Lower lobe of right lung (tissue), 2 donors: ENCODE results near the gene ARHGAP22. TPM values are rescaled to one million over a fixed set of nuclear protein-coding genes. Genes with fewer than 3 reads are reported as not detected.

ENCODE experiments used
- ATAC-seq, 2 donors: fragments of 200-7000 bp; cut with Tn5 transposase; one replicate each; pipeline ENCODE4 v1.9.1; 2020 to 2022; ENCODE audit warnings: mild to moderate bottlenecking in 2 of 2, moderate library complexity in 2 of 2
- DNase-seq: peaks from one replicate; pipeline ENCODE4 v3.0.0-alpha.2; 2020
- H3K27ac ChIP-seq: fragments of 200-600 bp; one replicate; pipeline ENCODE4 v1.8.0; 2022
- H3K27me3 ChIP-seq: fragments of 200-600 bp; one replicate; pipeline ENCODE4 v1.8.0; 2022; ENCODE audit warnings: low read depth
- H3K36me3 ChIP-seq: fragments of 200-600 bp; one replicate; pipeline ENCODE4 v1.8.0; 2022; ENCODE audit warnings: mild to moderate bottlenecking
- H3K4me1 ChIP-seq: fragments of 200-600 bp; one replicate; pipeline ENCODE4 v1.8.0; 2022
- H3K4me3 ChIP-seq: fragments of 200-600 bp; one replicate; pipeline ENCODE4 v1.8.0; 2022; ENCODE audit warnings: mild to moderate bottlenecking
- H3K9me3 ChIP-seq: fragments of 200-600 bp; one replicate; pipeline ENCODE4 v1.8.0; 2022
- intact Hi-C: fragments of 100-400 bp; cut with DNase I; formaldehyde crosslinking; loops from one replicate; pipeline ENCODE4 v1.11.0; 2022
- total RNA-seq: library from RNA; stranded (reverse); fragmentation: NEBNext Ultra II Directional; extraction: Animal tissue kit (Norgen Biotek cat#: 25700); gene quantifications from one replicate; pipeline ENCODE4 v1.2.1, GENCODE V29; 2021
- TF ChIP-seq, protein P1 (sequence below): fragments of 200-600 bp; IDR thresholded peaks from one replicate; pipeline ENCODE4 v1.8.0; 2022; ENCODE audit warnings: antibody characterized with exemption, mild to moderate bottlenecking
- donor health status: DM: no; HTN: yes; CAD: no; lungs with severe emphysema.

The ARHGAP22 gene
- total RNA-seq, 1 donor from 2014 or later: 9.6 TPM

DNA sequence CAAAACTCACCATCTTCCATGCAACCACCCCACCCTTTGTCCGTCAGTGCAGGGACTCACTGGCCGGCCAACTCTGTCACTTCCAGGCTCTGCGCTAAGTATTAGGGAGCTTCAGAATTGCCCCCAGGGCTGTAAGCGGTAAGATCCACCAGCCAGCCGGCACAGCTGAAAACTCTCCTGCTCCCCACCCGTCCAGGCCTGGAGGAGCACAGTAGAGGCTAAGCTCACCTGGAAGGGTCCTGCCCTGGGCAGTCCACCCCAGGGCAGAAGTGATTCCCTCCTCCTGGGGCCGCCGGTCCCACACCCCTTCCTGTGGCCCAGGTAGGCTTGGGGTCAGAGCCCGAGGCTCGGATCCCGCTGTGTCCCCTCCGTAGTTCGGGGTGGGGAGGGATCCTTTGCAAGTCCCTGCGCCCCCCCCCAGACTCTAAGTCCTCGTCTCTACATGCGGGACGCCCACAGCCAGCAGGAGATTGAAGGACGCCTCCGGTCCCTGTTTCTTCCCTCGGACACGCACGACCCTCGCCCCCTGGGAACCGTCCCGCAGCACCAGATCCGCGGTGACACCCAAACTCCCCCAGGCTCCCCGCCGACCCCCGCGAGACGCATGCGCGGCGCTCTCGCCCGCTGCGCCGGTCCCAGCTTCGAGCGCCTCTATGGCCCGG, 138.9 kb downstream of the ARHGAP22 start:
- H3K36me3 ChIP-seq: no peaks in the 10 kb centered on the region
- H3K4me1 ChIP-seq: no peaks in the 10 kb centered on the region
- TF ChIP-seq, protein P1, sequence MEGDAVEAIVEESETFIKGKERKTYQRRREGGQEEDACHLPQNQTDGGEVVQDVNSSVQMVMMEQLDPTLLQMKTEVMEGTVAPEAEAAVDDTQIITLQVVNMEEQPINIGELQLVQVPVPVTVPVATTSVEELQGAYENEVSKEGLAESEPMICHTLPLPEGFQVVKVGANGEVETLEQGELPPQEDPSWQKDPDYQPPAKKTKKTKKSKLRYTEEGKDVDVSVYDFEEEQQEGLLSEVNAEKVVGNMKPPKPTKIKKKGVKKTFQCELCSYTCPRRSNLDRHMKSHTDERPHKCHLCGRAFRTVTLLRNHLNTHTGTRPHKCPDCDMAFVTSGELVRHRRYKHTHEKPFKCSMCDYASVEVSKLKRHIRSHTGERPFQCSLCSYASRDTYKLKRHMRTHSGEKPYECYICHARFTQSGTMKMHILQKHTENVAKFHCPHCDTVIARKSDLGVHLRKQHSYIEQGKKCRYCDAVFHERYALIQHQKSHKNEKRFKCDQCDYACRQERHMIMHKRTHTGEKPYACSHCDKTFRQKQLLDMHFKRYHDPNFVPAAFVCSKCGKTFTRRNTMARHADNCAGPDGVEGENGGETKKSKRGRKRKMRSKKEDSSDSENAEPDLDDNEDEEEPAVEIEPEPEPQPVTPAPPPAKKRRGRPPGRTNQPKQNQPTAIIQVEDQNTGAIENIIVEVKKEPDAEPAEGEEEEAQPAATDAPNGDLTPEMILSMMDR: no peak
- no peak for ATAC-seq
- H3K27me3 ChIP-seq: peaks cover 8% of the 10 kb centered on the region
- intact Hi-C loops: no loop called here
- no peaks in the 10 kb centered on the region for H3K9me3 ChIP-seq
- no peak overlapping the region for H3K27ac ChIP-seq
- no peak for DNase-seq
- no peak overlapping the region for H3K4me3 ChIP-seq

DNA sequence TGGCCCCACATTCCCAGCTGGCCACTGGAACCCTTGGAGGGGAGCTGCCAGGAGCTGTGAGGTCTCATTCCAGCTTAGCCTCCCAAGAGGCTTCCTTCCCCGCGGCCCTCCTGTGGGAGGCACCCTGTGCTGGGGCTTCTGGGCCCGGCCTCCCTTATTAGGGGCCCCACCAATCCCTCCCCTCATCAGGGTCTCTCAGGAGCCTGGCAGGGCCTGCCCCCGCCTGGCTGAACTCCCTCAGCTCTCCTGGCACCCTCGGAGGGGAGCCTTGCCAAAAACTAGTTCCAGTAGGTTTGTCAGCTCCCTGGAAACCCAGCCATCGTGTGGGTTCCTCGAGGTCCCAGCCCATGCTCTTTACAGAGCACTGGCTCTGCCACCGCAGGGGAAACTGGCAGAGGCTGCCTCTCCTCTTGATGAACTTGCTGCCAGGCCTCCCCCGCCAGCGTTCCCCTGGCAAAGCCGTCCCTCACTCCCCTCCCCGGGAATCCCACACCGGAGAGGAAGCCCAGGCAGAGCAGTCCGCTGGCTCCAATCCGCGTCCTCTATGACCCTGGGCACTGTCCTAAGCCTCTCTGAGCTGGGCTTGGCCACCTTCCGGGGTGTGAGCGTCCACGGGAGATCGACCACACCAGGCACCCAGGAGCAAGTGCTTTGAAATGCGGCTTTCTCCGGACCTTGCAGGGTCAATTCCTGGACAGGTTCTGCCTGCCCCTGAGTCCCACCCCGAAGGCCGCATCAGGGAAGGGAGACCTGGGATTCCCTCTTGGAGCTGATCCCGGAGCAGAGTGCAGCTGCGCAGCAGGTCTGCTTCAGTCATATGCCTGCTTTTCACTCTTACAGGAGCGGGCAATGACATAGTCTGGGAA, 139.8 kb downstream of the ARHGAP22 start:
- TF ChIP-seq, protein P1: no peak
- Histone ChIP-seq H3K4me1 (no peaks in the 10 kb centered on the region), H3K27ac (no peak overlapping the region), H3K9me3 (no peaks in the 10 kb centered on the region), H3K4me3 (no peak overlapping the region), H3K27me3 (peaks cover 8% of the 10 kb centered on the region), H3K36me3 (no peaks in the 10 kb centered on the region)
- intact Hi-C loops: no loop called here
- no peak for DNase-seq
- no peak for ATAC-seq

DNA sequence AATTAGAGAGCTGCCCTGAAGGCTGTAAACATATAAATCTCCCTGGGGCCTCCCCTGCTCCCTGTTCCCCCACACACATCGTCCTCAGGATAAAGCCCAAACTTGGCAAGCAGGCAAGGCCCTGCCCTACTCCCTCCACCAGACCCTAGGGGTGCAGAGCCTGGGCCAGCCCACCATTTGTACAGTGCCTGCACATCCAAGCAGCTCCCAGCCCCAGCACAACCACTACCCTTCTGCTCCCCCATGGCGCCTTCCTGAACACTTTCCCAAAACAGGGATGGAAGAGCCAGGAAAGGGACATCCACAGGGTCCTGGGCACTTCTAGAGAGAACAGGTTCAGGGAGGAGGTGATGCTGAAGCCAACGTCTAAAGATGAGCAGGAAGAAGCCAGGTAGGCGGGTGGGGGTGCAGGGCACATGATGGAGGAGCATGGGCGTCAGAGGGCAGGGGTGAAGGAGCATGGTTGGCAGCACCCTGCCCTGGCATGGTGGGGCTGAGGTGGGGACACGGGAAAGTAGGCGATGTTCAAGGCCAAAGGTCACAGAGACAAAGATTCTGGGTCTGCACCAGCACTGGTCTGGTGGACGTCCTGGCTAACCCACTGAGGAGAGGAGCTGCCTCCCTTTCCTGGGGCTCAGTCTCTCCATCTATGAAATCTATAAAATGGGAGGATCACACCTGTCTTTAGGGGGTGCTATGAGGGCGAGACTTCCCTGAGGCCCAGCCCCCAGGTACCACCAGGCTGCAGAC, 140.6 kb downstream of the ARHGAP22 start:
- no peaks in the 10 kb centered on the region for H3K36me3 ChIP-seq
- intact Hi-C loops: no loop called here
- H3K4me3 ChIP-seq: no peak overlapping the region
- TF ChIP-seq, protein P1: no peak
- no peaks in the 10 kb centered on the region for H3K9me3 ChIP-seq
- peaks cover 8% of the 10 kb centered on the region for H3K27me3 ChIP-seq
- ATAC-seq: no peak
- H3K27ac ChIP-seq: no peak overlapping the region
- no peaks in the 10 kb centered on the region for H3K4me1 ChIP-seq
- no peak for DNase-seq

DNA sequence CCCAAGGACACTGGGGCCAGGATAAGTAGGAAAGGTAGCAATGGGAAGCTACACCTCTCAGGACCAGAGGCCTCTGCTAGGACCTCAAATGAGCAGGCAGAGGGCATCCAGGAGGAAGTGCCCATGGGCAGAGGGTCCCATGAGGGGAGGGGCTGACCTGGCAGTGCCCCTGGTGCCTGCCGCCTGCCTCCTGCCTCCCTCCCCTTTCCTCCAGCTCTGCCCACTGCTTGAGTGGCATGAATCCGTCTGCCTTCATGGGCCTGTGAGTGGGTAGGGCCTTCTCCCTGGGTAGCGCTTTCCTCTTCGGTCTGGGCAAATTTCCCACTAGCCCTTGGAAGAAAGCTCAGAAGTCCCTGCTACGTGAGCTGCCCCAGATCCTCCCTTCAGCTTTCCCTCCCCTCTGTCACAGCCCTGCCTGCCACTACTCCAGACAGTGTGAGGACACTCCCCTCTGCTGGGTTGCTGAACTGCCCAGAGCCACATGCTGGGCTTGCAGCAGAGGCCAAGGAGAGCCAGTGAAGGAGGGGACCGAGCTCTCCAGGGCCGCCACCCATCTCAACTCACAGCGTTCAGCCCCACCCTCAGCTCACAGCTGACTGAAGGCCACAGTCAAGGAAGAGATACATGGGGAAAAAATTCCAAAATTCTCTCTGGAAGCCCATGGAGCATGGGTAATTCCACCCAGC, 141.4 kb downstream of the ARHGAP22 start:
- TF ChIP-seq, protein P1: no peak
- DNase-seq (no peak), ATAC-seq (peak; percentile 68 to 83)
- no peaks in the 10 kb centered on the region for H3K4me1 ChIP-seq
- H3K9me3 ChIP-seq: no peaks in the 10 kb centered on the region
- H3K27me3 ChIP-seq: peaks cover 8% of the 10 kb centered on the region
- H3K4me3 ChIP-seq: no peak overlapping the region
- no peaks in the 10 kb centered on the region for H3K36me3 ChIP-seq
- H3K27ac ChIP-seq: no peak overlapping the region
- intact Hi-C loops: no loop called here

DNA sequence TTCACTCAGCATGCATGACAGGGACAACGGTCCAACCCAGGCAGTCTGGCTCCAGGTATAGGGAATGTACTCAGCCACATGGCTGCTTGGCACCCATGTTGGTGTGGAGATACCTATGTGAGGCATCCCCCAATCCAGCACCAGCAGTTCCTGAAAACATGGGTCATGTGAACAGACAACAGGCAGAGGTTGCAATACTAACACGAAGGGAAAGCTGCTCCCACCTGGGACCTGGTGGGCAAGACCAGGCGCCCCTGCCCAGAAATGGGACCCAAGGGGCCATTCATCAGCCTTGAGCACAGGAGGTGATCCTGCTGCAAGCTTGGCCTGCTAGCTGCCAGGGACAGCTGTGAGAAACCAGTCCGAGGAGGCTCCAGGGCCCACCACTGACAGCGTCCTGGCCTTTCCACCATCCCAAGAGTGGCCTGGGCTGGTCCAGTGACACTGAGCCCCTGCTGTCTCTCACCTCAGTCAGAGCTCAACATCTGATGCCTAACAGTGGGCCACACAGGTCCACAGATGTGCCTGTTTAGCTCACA, 142.3 kb downstream of the ARHGAP22 start:
- Histone ChIP-seq H3K36me3 (no peaks in the 10 kb centered on the region), H3K27ac (no peak overlapping the region), H3K4me1 (no peaks in the 10 kb centered on the region), H3K4me3 (no peak overlapping the region), H3K27me3 (peaks cover 8% of the 10 kb centered on the region), H3K9me3 (no peaks in the 10 kb centered on the region)
- intact Hi-C loops: no loop called here
- no peak for ATAC-seq
- TF ChIP-seq, protein P1: no peak
- DNase-seq: no peak
